HEK293T (cell line): ENCODE data around the gene ABCB1.

Experiments
- BHLHE40 ChIP-seq: fragments of 450-650 bp; IDR thresholded peaks from 2 replicates; pipeline ENCODE4 v1.6.1; 2016; ENCODE audit warnings: mild to moderate bottlenecking, moderate library complexity, borderline replicate concordance
- CTBP1 ChIP-seq: fragments of 450-650 bp; IDR thresholded peaks from 2 replicates; pipeline ENCODE4 v1.6.1; 2016; ENCODE audit warnings: borderline replicate concordance
- ELF4 ChIP-seq: fragments of 450-650 bp; IDR thresholded peaks from 2 replicates; pipeline ENCODE4 v1.6.1; 2017; ENCODE audit warnings: antibody characterized with exemption
- FOXA1 ChIP-seq: fragments of 450-650 bp; IDR thresholded peaks from 2 replicates; pipeline ENCODE4 v1.6.1; 2016; ENCODE audit warnings: mild to moderate bottlenecking
- FOXK2 ChIP-seq: fragments of 450-650 bp; IDR thresholded peaks from 2 replicates; pipeline ENCODE4 v1.6.1; 2016; ENCODE audit warnings: mild to moderate bottlenecking
- FOXM1 ChIP-seq: fragments of 450-650 bp; IDR thresholded peaks from 2 replicates; pipeline ENCODE4 v1.6.1; 2017; ENCODE audit warnings: mild to moderate bottlenecking, borderline replicate concordance
- L3MBTL2 ChIP-seq: fragments of 450-650 bp; conservative IDR thresholded peaks from 2 replicates; pipeline ENCODE4 v1.6.1; 2016; ENCODE audit warnings: mild to moderate bottlenecking
- LEF1 ChIP-seq: fragments of 450-650 bp; IDR thresholded peaks from 2 replicates; pipeline ENCODE4 v1.6.1; 2017; ENCODE audit warnings: mild to moderate bottlenecking, borderline replicate concordance
- NFRKB ChIP-seq: fragments of 450-650 bp; IDR thresholded peaks from 2 replicates; pipeline ENCODE4 v1.6.1; 2016; ENCODE audit warnings: mild to moderate bottlenecking, moderate library complexity
- SP1 ChIP-seq: fragments of 450-650 bp; IDR thresholded peaks from 2 replicates; pipeline ENCODE4 v1.6.1; 2017
- SUZ12 ChIP-seq: fragments of 450-650 bp; IDR thresholded peaks from 2 replicates; pipeline ENCODE4 v1.6.1; 2016; ENCODE audit warnings: mild to moderate bottlenecking
- TARDBP ChIP-seq: fragments of 450-650 bp; IDR thresholded peaks from 2 replicates; pipeline ENCODE4 v1.6.1; 2016
- ZNF384 ChIP-seq: fragments of 450-650 bp; IDR thresholded peaks from 2 replicates; pipeline ENCODE4 v1.6.1; 2016
- TF ChIP-seq, protein P1 (sequence below): fragments of 450-650 bp; IDR thresholded peaks from 2 replicates; pipeline ENCODE4 v1.6.1; 2016

DNA sequence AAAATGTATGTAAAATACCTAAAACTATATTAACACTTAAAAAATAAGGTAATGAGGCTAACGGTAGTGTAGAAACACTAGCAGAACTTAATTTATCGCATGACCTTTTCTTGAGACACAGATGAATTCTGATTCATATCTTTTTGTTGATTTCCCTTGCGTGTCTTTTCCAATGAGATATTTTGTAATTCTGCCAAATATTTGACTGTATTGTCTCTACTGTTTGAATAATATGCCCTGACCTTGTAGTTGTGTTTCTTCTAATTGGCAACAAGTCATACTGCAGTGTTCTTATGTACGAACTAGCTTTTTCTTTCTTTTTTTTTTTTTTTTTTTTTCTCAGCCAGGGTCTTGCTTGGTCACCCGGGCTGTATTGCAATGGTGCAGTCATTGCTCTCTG is 9.2 kb upstream of the ABCB1 start:
- TF ChIP-seq FOXK2 (no peak), ELF4 (no peak), BHLHE40 (no peak), L3MBTL2 (no peak), TARDBP (no peak), CTBP1 (no peak), SUZ12 (no peak), LEF1 (no peak), FOXA1 (no peak), NFRKB (no peak), SP1 (no peak), ZNF384 (no peak), FOXM1 (no peak)
- TF ChIP-seq, protein P1, sequence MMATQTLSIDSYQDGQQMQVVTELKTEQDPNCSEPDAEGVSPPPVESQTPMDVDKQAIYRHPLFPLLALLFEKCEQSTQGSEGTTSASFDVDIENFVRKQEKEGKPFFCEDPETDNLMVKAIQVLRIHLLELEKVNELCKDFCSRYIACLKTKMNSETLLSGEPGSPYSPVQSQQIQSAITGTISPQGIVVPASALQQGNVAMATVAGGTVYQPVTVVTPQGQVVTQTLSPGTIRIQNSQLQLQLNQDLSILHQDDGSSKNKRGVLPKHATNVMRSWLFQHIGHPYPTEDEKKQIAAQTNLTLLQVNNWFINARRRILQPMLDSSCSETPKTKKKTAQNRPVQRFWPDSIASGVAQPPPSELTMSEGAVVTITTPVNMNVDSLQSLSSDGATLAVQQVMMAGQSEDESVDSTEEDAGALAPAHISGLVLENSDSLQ = no peak
